ENCODE measurements around the gene MGP. TPM values are rescaled to one million over a fixed set of nuclear protein-coding genes. Genes with fewer than 3 reads are reported as not detected.

MGP gene
- total RNA-seq, 2 donors from 2014 or later, result 0.67 TPM; not detected in 1

Other genes starting within 250 kb of the MGP start
- not detected for gene GUCY2C, start 189.3 kb downstream of the MGP start, total RNA-seq
- 100 to 1,000 TPM; 104 to 111 TPM for gene WBP11, start 82.4 kb downstream of the MGP start, total RNA-seq
- gene C12orf60, start 82.2 kb downstream of the MGP start, total RNA-seq, result 1 to 10 TPM; 2.4 to 5.1 TPM
- gene SMCO3, start 71.7 kb downstream of the MGP start, total RNA-seq, result not detected
- gene ART4, start 42.3 kb downstream of the MGP start, total RNA-seq, result not detected
- gene ERP27, start 52.7 kb upstream of the MGP start, total RNA-seq, result 1 to 10 TPM; 3.8 to 4.0 TPM
- 100 to 1,000 TPM; 402 to 450 TPM for gene ARHGDIB, start 75.7 kb upstream of the MGP start, total RNA-seq
- not detected for gene PDE6H, start 87.2 kb upstream of the MGP start, total RNA-seq

All from activated T-cell treated with anti-CD3 and anti-CD28 coated beads, Interleukin-2, amount 50 U/mL, for 72 hours (primary cell).